NCI-H748 (cell line): ENCODE measurements around the gene EDNRB.
"Not testable (repeated sequence)": the region's sequence is repeated elsewhere in the genome, so short reads cannot be mapped to it uniquely, and the experiment has no call there.

Experiments
- DNase-seq: peaks from one replicate; lab custom pipeline; 2025; ENCODE audit not compliant: unreplicated experiment; lab: John Stamatoyannopoulos, UW

Gene EDNRB

GRCh38 chr13:77848050-77848449 is 70.6 kb downstream of the EDNRB start:
- DNase-seq, result not testable (repeated sequence)

- no peak for DNase-seq
Measured at GRCh38 chr13:77846173-77846572, 72.5 kb downstream of the EDNRB start.
